OCI-LY7 (cell line): ENCODE results near the gene NLN. TPM values are rescaled to one million over a fixed set of nuclear protein-coding genes. Genes with fewer than 3 reads are reported as not detected.
"Not testable (repeated sequence)": the region's sequence is repeated elsewhere in the genome, so short reads cannot be mapped to it uniquely, and the experiment has no call there.

Experiments used
- BruUV-seq: library from RNA; stranded (reverse); fragments of 400-500 nt; replicated peaks from 2 replicates; lab custom pipeline; 2021; lab: Mats Ljungman, UMichigan
- CTCF ChIA-PET: fragments of 300-600 bp; sonication (Branson Sonifier 250); formaldehyde crosslinking; loops from one replicate; lab custom pipeline; 2022; ENCODE audit warnings: antibody characterized with exemption; ENCODE audit not compliant: unreplicated experiment; lab: Charles Lee
- POLR2A ChIA-PET: fragments of 300-600 bp; sonication (Branson Sonifier 250); formaldehyde crosslinking; loops from one replicate; lab custom pipeline; 2022; ENCODE audit warnings: antibody characterized with exemption; lab: Charles Lee
- DNase-seq: peaks from one replicate; pipeline ENCODE4 v3.0.0-alpha.2; 2015; ENCODE audit warnings: low spot score
- H2AFZ ChIP-seq: fragments of 200-600 bp; sonication (generic), shearing (Covaris generic); 2 replicates; pipeline ENCODE4 v1.6.1; 2014; ENCODE audit warnings: mild to moderate bottlenecking, antibody characterized with exemption, low read length, moderate library complexity
- H3K27ac ChIP-seq: fragments of 200-600 bp; sonication (generic); 2 replicates; pipeline ENCODE4 v1.5.1; 2014; ENCODE audit warnings: mixed run types, low read depth, mild to moderate bottlenecking, moderate library complexity, low read length, inconsistent platforms; ENCODE audit not compliant: poor library complexity, severe bottlenecking
- H3K36me3 ChIP-seq: fragments of 200-600 bp; sonication (generic); 2 replicates; pipeline ENCODE4 v1.6.1; 2014; ENCODE audit warnings: mild to moderate bottlenecking, antibody characterized with exemption, low read length, moderate library complexity, mixed read lengths; ENCODE audit not compliant: insufficient read depth
- H3K4me1 ChIP-seq: fragments of 200-600 bp; sonication (generic); 2 replicates; pipeline ENCODE4 v1.5.1; 2014; ENCODE audit warnings: mild to moderate bottlenecking, low read length; ENCODE audit not compliant: insufficient read depth, poor library complexity, severe bottlenecking
- H3K4me2 ChIP-seq: fragments of 200-600 bp; sonication (generic); 2 replicates; pipeline ENCODE4 v1.6.1; 2014; ENCODE audit warnings: mild to moderate bottlenecking, low read length
- H3K4me3 ChIP-seq: fragments of 200-600 bp; sonication (generic); 2 replicates; pipeline ENCODE4 v1.5.1; 2014; ENCODE audit warnings: mild to moderate bottlenecking, low read depth, low read length; ENCODE audit not compliant: poor library complexity, severe bottlenecking
- H3K79me2 ChIP-seq: fragments of 200-600 bp; sonication (generic); 2 replicates; pipeline ENCODE4 v1.6.1; 2016; ENCODE audit warnings: low read depth, mild to moderate bottlenecking, low read length, moderate library complexity, mixed read lengths; ENCODE audit not compliant: insufficient read depth
- H3K9me2 ChIP-seq: fragments of 200-600 bp; sonication (generic); 2 replicates; pipeline ENCODE4 v1.6.1; 2016; ENCODE audit warnings: mild to moderate bottlenecking, low read length, mixed read lengths; ENCODE audit not compliant: insufficient read depth
- H3K9me3 ChIP-seq: fragments of 200-600 bp; sonication (generic); 2 replicates; pipeline ENCODE4 v1.6.1; 2014; ENCODE audit warnings: mild to moderate bottlenecking, mixed run types, low read length, mixed read lengths
- H4K20me1 ChIP-seq: fragments of 200-600 bp; sonication (generic); 2 replicates; pipeline ENCODE4 v1.6.1; 2014; ENCODE audit warnings: mild to moderate bottlenecking, antibody characterized with exemption, low read length, moderate library complexity, mixed read lengths; ENCODE audit not compliant: insufficient read depth
- CTCF ChIP-seq: fragments of 200-600 bp; sonication (generic); conservative IDR thresholded peaks from 2 replicates; pipeline ENCODE4 v1.5.1; 2014; ENCODE audit warnings: mild to moderate bottlenecking, antibody characterized with exemption, low read length, moderate library complexity, mixed read lengths
- EZH2phosphoT487 ChIP-seq: fragments of 200-600 bp; sonication (generic); IDR thresholded peaks from 2 replicates; pipeline ENCODE4 v1.6.1; 2018; ENCODE audit warnings: low read depth, borderline replicate concordance, mild to moderate bottlenecking, mixed run types, antibody characterized with exemption, low read length, moderate library complexity, mixed read lengths
- intact Hi-C: fragments of 100-400 bp; cut with micrococcal nuclease; formaldehyde crosslinking; loops from one replicate; pipeline ENCODE4 v1.10.0; 2022; ENCODE audit not compliant: unreplicated experiment
- total RNA-seq, 2 experiments: library from RNA; depleted of rRNA in 1 of 2; stranded (reverse); fragments of >200 nt in 1 of 2; shearing (Covaris generic) in 1 of 2; gene quantifications; 2 replicates each; pipeline ENCODE4 v1.2.3, GENCODE V29; 2014 to 2022

Gene NLN
- total RNA-seq, 2 experiments from 2014 or later: 14.9 to 26.0 TPM

- no TSS peak for BruUV-seq
- DNase-seq: no peak
- Histone ChIP-seq H3K79me2 (peaks cover 34% of the 10 kb centered on the region), H3K27ac (no peak overlapping the region), H2AFZ (no peak overlapping the region), H3K4me3 (no peak overlapping the region), H3K9me2 (no peaks in the 10 kb centered on the region), H4K20me1 (no peaks in the 10 kb centered on the region), H3K36me3 (no peaks in the 10 kb centered on the region), H3K4me2 (peak overlapping the region; percentile 4; the same call in 1 of the 2 replicates), H3K9me3 (no peaks in the 10 kb centered on the region), H3K4me1 (peaks cover 31% of the 10 kb centered on the region)
- TF ChIP-seq EZH2phosphoT487 (no peak), CTCF (no peak)
- CTCF ChIA-PET: no interaction called here
- intact Hi-C loops: no loop called here
- POLR2A ChIA-PET: interaction anchor here (0.6 to 1.8 kb wide), 5 partner anchors 14 to 247 kb away, joined by 4 to 9 read pairs (median 5); no protein-coding TSS in a partner anchor
These were observed 5.6 kb downstream of the NLN start for GRCh38 chr5:65727491-65728156.

- no peak for DNase-seq
- Histone ChIP-seq H3K79me2 (peaks cover 28% of the 10 kb centered on the region), H4K20me1 (no peaks in the 10 kb centered on the region), H3K9me2 (no peaks in the 10 kb centered on the region), H3K27ac (no peak overlapping the region), H3K4me1 (peaks cover 27% of the 10 kb centered on the region), H3K9me3 (no peaks in the 10 kb centered on the region), H3K4me2 (no peak overlapping the region), H2AFZ (no peak overlapping the region), H3K4me3 (no peak overlapping the region), H3K36me3 (no peaks in the 10 kb centered on the region)
- intact Hi-C loops: no loop called here
- ChIA-PET CTCF (no interaction called here), POLR2A (interaction anchor here (1.8 kb wide), 2 partner anchors 8 to 13 kb away, joined by 4 to 8 read pairs; no protein-coding TSS in a partner anchor)
- no TSS peak for BruUV-seq
- TF ChIP-seq EZH2phosphoT487 (no peak), CTCF (no peak)
These were observed 6.2 kb downstream of the NLN start for GRCh38 chr5:65728218-65728617.

DNA sequence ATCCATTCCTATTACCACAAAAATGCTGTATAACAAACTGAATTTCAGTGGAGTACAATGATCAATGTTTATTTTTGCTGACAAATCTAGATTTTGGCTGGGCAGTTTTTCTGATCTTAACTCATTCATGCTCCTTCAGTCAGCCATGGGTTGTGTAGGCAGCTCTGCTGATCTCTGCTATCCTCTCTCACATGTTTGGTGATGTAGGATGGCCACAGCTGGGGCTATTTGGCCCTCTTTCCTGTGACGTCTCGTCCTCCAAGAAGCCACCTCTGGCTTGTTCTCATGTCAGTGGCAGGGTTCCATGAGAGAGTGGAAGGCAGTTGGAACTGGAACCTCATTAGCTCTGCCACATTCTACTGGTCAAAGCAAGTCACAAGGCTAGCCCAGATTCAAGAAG, 8.9 kb downstream of the NLN start:
- Histone ChIP-seq H3K36me3 (no peaks in the 10 kb centered on the region), H4K20me1 (no peaks in the 10 kb centered on the region), H3K4me1 (peaks cover 22% of the 10 kb centered on the region), H2AFZ (no peak overlapping the region), H3K4me2 (no peak overlapping the region), H3K4me3 (no peak overlapping the region), H3K27ac (no peak overlapping the region), H3K9me2 (no peaks in the 10 kb centered on the region), H3K9me3 (no peaks in the 10 kb centered on the region), H3K79me2 (peaks cover 17% of the 10 kb centered on the region)
- ChIA-PET POLR2A (interaction anchor here (1.2 to 1.4 kb wide), 2 partner anchors 9 to 187 kb away, joined by 3 read pairs; no protein-coding TSS in a partner anchor), CTCF (no interaction called here)
- intact Hi-C loops: no loop called here
- no TSS peak for BruUV-seq
- DNase-seq: no peak
- TF ChIP-seq EZH2phosphoT487 (no peak), CTCF (no peak)

DNA sequence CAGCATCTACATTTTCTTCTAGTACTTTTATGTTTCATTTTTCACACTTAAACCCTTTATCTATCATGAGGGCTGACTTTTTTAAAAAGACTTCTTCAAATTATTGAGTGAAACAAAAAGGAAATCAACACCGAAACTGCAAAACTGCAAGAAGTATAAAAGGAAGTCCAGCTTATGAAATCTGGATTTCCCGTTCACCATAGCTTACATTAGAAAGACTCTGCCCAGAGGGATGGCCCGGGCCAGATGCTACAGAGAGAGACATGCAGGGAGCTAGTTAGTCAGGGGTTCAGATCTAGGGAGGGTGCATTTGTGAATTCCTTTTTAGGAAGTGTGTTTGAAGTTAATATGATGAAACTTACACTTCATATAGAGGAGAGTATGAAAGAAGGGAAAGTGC, 10.0 kb downstream of the NLN start:
- peak overlapping the region; percentile 43 for H3K4me2 ChIP-seq
- peak; percentile 19 for DNase-seq
- H3K27ac ChIP-seq, CTCF ChIA-PET, H2AFZ ChIP-seq, H3K4me3 ChIP-seq, BruUV-seq, H3K9me3 ChIP-seq, intact Hi-C loops, H3K36me3 ChIP-seq, H4K20me1 ChIP-seq, H3K9me2 ChIP-seq: not testable (repeated sequence)
- POLR2A ChIA-PET: interaction anchor here (0.6 to 1.4 kb wide), 3 partner anchors 11 to 764 kb away, joined by 3 read pairs; no protein-coding TSS in a partner anchor
- peaks cover 22% of the 10 kb centered on the region for H3K4me1 ChIP-seq
- peaks cover 20% of the 10 kb centered on the region for H3K79me2 ChIP-seq
